GM23338 (cell line): ENCODE measurements around the gene ALDH3B1. TPM values are rescaled to one million over a fixed set of nuclear protein-coding genes. Genes with fewer than 3 reads are reported as not detected.

Source experiments
- ATAC-seq: fragments of 200-7000 bp; cut with Tn5 transposase; 3 replicates; pipeline ENCODE4 v1.9.1; 2020
- DNase-seq: peaks from one replicate; pipeline ENCODE4 v3.0.0-alpha.2; 2015; ENCODE audit warnings: low spot score
- H2AFZ ChIP-seq: fragments of 200-600 bp; sonication (generic); 2 replicates; pipeline ENCODE4 v1.8.0; 2016; ENCODE audit warnings: antibody characterized with exemption, mild to moderate bottlenecking, moderate library complexity
- H3F3A ChIP-seq: fragments of 200-600 bp; sonication (generic); replicated peaks from 2 replicates; pipeline ENCODE4 v1.8.0; 2017; ENCODE audit warnings: antibody characterized with exemption, mixed run types, low read depth
- H3K27ac ChIP-seq: fragments of 200-600 bp; sonication (generic); 2 replicates; pipeline ENCODE4 v1.6.1; 2016; ENCODE audit warnings: low read depth
- H3K27me3 ChIP-seq: fragments of 200-600 bp; sonication (generic); 2 replicates; pipeline ENCODE4 v1.8.0; 2016; ENCODE audit warnings: mild to moderate bottlenecking, mixed run types, moderate library complexity; ENCODE audit not compliant: insufficient read depth
- H3K36me3 ChIP-seq: fragments of 200-600 bp; sonication (generic); 2 replicates; pipeline ENCODE4 v1.8.0; 2016; ENCODE audit warnings: mild to moderate bottlenecking; ENCODE audit not compliant: insufficient read depth
- H3K4me1 ChIP-seq: fragments of 200-600 bp; sonication (generic); 2 replicates; pipeline ENCODE4 v1.8.0; 2016; ENCODE audit warnings: mild to moderate bottlenecking, moderate library complexity; ENCODE audit not compliant: insufficient read depth
- H3K4me2 ChIP-seq: fragments of 200-600 bp; sonication (generic); 2 replicates; pipeline ENCODE4 v1.7.1; 2017; ENCODE audit warnings: mixed run types
- H3K4me3 ChIP-seq: fragments of 200-600 bp; sonication (generic); 2 replicates; pipeline ENCODE4 v1.6.1; 2016; ENCODE audit warnings: mixed run types
- H3K79me2 ChIP-seq: fragments of 200-600 bp; sonication (generic); replicated peaks from 2 replicates; pipeline ENCODE4 v1.8.0; 2017; ENCODE audit warnings: mild to moderate bottlenecking; ENCODE audit not compliant: insufficient read depth
- H3K9me2 ChIP-seq: fragments of 200-600 bp; sonication (generic); 2 replicates; pipeline ENCODE4 v1.8.0; 2017; ENCODE audit not compliant: insufficient read depth
- H4K20me1 ChIP-seq: fragments of 200-600 bp; sonication (generic); replicated peaks from 2 replicates; pipeline ENCODE4 v1.8.0; 2017; ENCODE audit warnings: mild to moderate bottlenecking; ENCODE audit not compliant: insufficient read depth
- H3K27ac Mint-ChIP-seq: 2 replicates; pipeline ENCODE4 v1.8.0; 2020; ENCODE audit warnings: inconsistent platforms, mild to moderate bottlenecking, moderate library complexity, mixed read lengths
- H3K27me3 Mint-ChIP-seq: 3 replicates; pipeline ENCODE4 v1.8.0; 2022; ENCODE audit warnings: low read depth, mild to moderate bottlenecking, moderate library complexity, mixed read lengths, inconsistent platforms; ENCODE audit not compliant: insufficient read depth, poor library complexity
- H3K36me3 Mint-ChIP-seq: 3 replicates; pipeline ENCODE4 v1.8.0; 2021; ENCODE audit warnings: low read depth, mild to moderate bottlenecking, inconsistent platforms, moderate library complexity, mixed read lengths
- H3K4me1 Mint-ChIP-seq: 3 replicates; pipeline ENCODE4 v1.8.0; 2020; ENCODE audit warnings: mild to moderate bottlenecking, inconsistent platforms, mixed read lengths
- H3K4me3 Mint-ChIP-seq: 3 replicates; pipeline ENCODE4 v1.8.0; 2021; ENCODE audit warnings: moderate library complexity, mild to moderate bottlenecking, inconsistent platforms, mixed read lengths
- H3K9me3 Mint-ChIP-seq: 3 replicates; pipeline ENCODE4 v1.8.0; 2020; ENCODE audit warnings: moderate library complexity, mild to moderate bottlenecking, inconsistent platforms, mixed read lengths
- CREB1 ChIP-seq: fragments of 250-450 bp; sonication (Bioruptor Pico); IDR thresholded peaks from 2 replicates; pipeline ENCODE4 v1.5.0; 2020; ENCODE audit warnings: low read depth, mild to moderate bottlenecking, moderate library complexity
- ETS1 ChIP-seq: IDR thresholded peaks from 2 replicates; pipeline ENCODE4 v1.6.1; 2016; ENCODE audit warnings: antibody characterized with exemption
- EZH2 ChIP-seq: fragments of 200-600 bp; sonication (generic); IDR thresholded peaks from one replicate; pipeline ENCODE4 v1.8.0; 2017; ENCODE audit warnings: antibody characterized with exemption, mild to moderate bottlenecking, low read depth; ENCODE audit not compliant: unreplicated experiment
- EZH2phosphoT487 ChIP-seq: fragments of 200-600 bp; sonication (generic); IDR thresholded peaks from one replicate; pipeline ENCODE4 v1.8.1; 2018; ENCODE audit warnings: antibody characterized with exemption; ENCODE audit not compliant: unreplicated experiment
- JUNB ChIP-seq: IDR thresholded peaks from one replicate; pipeline ENCODE4 v1.6.1; 2016; ENCODE audit warnings: antibody characterized with exemption; ENCODE audit not compliant: unreplicated experiment
- NANOG ChIP-seq: IDR thresholded peaks from 2 replicates; pipeline ENCODE4 v1.6.1; 2016; ENCODE audit warnings: antibody characterized with exemption, borderline replicate concordance
- REST ChIP-seq: IDR thresholded peaks from one replicate; pipeline ENCODE4 v1.6.1; 2018; ENCODE audit warnings: antibody characterized with exemption; ENCODE audit not compliant: unreplicated experiment
- STAT1 ChIP-seq: IDR thresholded peaks from one replicate; pipeline ENCODE4 v1.6.1; 2016; ENCODE audit warnings: antibody characterized with exemption; ENCODE audit not compliant: unreplicated experiment
- ZNF331 ChIP-seq: fragments of 250-450 bp; sonication (Bioruptor Pico); IDR thresholded peaks from 2 replicates; pipeline ENCODE4 v1.5.0; 2020; ENCODE audit warnings: low read depth, mild to moderate bottlenecking, moderate library complexity
- polyA plus RNA-seq: library from polyadenylated mRNA; unstranded; fragments of >200 nt; fragmentation: Nextera tagmentation; extraction: Ambion mirVana; gene quantifications from 2 replicates; pipeline ENCODE4 v1.2.1, GENCODE V29; 2016
- total RNA-seq: library from RNA; depleted of rRNA; stranded (reverse); fragments of >200 nt; shearing (Covaris generic); gene quantifications from 2 replicates; pipeline ENCODE4 v1.2.3, GENCODE V29; 2014
- TF ChIP-seq, protein P1 (sequence below), 2 experiments: fragments of 200-600 bp in 1 of 2; sonication (generic) in 1 of 2; conservative IDR thresholded peaks; 2 replicates each; pipeline versions ENCODE4 v1.5.1 to v1.6.1; 2016 to 2017; ENCODE audit warnings: antibody characterized with exemption in 2 of 2, low read depth in 2 of 2, mild to moderate bottlenecking in 2 of 2, moderate library complexity in 1 of 2

ALDH3B1 gene
- total and polyA plus RNA-seq, 2 experiments from 2014 or later = 0.52 TPM; not detected in 1

GRCh38 chr11:68002575-68002937 lies 7.6 kb upstream of the ALDH3B1 start:
- no peaks in the 10 kb centered on the region for H4K20me1 ChIP-seq
- Mint-ChIP-seq H3K36me3 (no peaks in the 10 kb centered on the region; the same call in 2 of the 3 replicates), H3K27ac (no peak overlapping the region), H3K4me3 (peak overlapping the region; percentile 77), H3K4me1 (peaks cover 11% of the 10 kb centered on the region), H3K9me3 (no peaks in the 10 kb centered on the region; the same call in 2 of the 3 replicates), H3K27me3 (peaks cover 11% of the 10 kb centered on the region)
- H3K9me2 ChIP-seq = no peaks in the 10 kb centered on the region
- peak overlapping the region; percentile 75 for H3K4me3 ChIP-seq
- no peaks in the 10 kb centered on the region for H3K27me3 ChIP-seq
- H3K4me2 ChIP-seq = peak overlapping the region; percentile 84
- H3K27ac ChIP-seq = no peak overlapping the region
- no peak for ATAC-seq
- H3K79me2 ChIP-seq = no peaks in the 10 kb centered on the region
- no peaks in the 10 kb centered on the region for H3K36me3 ChIP-seq
- H3F3A ChIP-seq = 0 out of 2 replicates have a peak, but pooled peaks cover 8% of the 10 kb centered on the region
- no peak overlapping the region for H2AFZ ChIP-seq
- no peak for DNase-seq
- peaks cover 4% of the 10 kb centered on the region for H3K4me1 ChIP-seq
- TF ChIP-seq, protein P1, sequence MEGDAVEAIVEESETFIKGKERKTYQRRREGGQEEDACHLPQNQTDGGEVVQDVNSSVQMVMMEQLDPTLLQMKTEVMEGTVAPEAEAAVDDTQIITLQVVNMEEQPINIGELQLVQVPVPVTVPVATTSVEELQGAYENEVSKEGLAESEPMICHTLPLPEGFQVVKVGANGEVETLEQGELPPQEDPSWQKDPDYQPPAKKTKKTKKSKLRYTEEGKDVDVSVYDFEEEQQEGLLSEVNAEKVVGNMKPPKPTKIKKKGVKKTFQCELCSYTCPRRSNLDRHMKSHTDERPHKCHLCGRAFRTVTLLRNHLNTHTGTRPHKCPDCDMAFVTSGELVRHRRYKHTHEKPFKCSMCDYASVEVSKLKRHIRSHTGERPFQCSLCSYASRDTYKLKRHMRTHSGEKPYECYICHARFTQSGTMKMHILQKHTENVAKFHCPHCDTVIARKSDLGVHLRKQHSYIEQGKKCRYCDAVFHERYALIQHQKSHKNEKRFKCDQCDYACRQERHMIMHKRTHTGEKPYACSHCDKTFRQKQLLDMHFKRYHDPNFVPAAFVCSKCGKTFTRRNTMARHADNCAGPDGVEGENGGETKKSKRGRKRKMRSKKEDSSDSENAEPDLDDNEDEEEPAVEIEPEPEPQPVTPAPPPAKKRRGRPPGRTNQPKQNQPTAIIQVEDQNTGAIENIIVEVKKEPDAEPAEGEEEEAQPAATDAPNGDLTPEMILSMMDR (conservative IDR thresholded peaks at IDR 0.05; ENCODE audit: low read depth in 2 of 2) = no peak
- TF ChIP-seq JUNB (no peak), NANOG (no peak), ZNF331 (no peak), EZH2 (no peak), EZH2phosphoT487 (no peak), CREB1 (no peak), ETS1 (no peak), REST (no peak), STAT1 (no peak)
